Neural progenitor cell (in vitro differentiated cells): ENCODE results near the gene CCDC134.

Experiments used
- EZH2 ChIP-seq: fragments of 200-600 bp; sonication (generic); IDR thresholded peaks from 2 replicates; pipeline ENCODE4 v1.6.1; 2017; ENCODE audit warnings: antibody characterized with exemption, mild to moderate bottlenecking, moderate library complexity
- TF ChIP-seq, protein P1 (sequence below): fragments of 200-600 bp; sonication (generic); IDR thresholded peaks from 2 replicates; pipeline ENCODE4 v1.5.1; 2017; ENCODE audit warnings: antibody characterized with exemption, mild to moderate bottlenecking

DNA sequence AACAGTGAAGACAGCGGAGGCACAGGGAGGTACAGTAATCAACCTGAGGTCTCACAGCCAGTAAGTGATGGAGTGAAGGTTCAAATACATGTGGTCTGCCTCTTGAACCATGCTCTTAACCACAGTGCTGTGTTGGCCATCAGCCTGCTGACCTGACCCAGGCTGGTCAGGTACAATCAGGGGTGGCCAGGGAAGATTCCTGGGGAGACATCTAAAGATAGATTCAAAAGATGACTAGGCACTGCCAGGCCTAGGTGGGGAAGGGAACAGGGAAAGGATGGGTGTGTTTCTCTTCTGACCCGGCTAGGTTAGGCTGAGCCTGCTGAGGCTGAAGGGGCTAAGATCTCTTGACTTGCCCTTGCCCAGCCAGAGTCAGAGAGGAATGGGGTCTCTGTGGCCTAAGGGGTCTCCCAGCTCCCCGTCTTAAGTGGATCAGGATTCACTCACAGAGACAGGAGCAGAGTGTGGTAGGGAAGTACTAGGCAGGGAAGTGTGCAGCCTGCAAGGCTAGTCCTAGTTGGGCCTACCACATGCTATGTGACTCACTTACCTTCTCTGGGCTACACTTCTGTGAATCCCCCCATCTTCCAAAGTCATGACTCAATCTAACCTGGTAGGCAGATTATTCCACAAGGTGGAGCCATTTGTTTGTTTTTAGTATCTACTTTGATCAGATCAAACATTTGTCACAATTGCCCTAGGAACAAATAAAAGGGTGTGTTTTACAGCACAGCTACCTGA is 22.0 kb downstream of the CCDC134 start:
- TF ChIP-seq EZH2 = no peak
- TF ChIP-seq, protein P1, sequence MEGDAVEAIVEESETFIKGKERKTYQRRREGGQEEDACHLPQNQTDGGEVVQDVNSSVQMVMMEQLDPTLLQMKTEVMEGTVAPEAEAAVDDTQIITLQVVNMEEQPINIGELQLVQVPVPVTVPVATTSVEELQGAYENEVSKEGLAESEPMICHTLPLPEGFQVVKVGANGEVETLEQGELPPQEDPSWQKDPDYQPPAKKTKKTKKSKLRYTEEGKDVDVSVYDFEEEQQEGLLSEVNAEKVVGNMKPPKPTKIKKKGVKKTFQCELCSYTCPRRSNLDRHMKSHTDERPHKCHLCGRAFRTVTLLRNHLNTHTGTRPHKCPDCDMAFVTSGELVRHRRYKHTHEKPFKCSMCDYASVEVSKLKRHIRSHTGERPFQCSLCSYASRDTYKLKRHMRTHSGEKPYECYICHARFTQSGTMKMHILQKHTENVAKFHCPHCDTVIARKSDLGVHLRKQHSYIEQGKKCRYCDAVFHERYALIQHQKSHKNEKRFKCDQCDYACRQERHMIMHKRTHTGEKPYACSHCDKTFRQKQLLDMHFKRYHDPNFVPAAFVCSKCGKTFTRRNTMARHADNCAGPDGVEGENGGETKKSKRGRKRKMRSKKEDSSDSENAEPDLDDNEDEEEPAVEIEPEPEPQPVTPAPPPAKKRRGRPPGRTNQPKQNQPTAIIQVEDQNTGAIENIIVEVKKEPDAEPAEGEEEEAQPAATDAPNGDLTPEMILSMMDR = peak; percentile 43
